HG03342 (cell line): Measurements from ENCODE around the gene ARMC8.

Experiments used
- ATAC-seq: cut with Tn5 transposase; IDR thresholded peaks from one replicate; pipeline ENCODE4 v1.9.1; 2021; ENCODE audit warnings: mild to moderate bottlenecking, moderate library complexity; ENCODE audit not compliant: unreplicated experiment

ARMC8 gene

GRCh38 chr3:138197058-138197457 lies 10.0 kb downstream of the ARMC8 start:
- no peak for ATAC-seq

GRCh38 chr3:138197524-138197923 lies 10.4 kb downstream of the ARMC8 start:
- no peak for ATAC-seq

- ATAC-seq, result peak; percentile 48
These were observed 12.8 kb downstream of the ARMC8 start for GRCh38 chr3:138199851-138200250.

DNA sequence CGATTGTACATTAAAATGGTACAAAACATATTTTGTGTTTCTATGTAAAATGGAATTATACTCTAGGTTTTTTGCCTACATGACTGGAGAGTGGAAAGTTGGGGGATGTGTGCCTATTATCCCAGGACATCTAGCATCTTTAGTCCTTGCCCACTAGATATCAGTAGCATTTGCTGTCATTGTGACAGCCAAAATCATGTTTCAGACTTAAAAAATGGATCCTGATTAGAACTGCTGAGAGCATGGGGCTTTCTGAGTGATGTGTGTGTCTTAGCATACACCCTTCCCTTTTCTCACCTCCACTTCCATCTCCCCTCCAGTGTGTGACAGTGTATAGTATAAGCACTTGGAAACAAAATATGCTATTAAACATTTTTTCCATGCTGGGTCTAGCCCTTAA lies 13.3 kb downstream of the ARMC8 start:
- no peak for ATAC-seq

DNA sequence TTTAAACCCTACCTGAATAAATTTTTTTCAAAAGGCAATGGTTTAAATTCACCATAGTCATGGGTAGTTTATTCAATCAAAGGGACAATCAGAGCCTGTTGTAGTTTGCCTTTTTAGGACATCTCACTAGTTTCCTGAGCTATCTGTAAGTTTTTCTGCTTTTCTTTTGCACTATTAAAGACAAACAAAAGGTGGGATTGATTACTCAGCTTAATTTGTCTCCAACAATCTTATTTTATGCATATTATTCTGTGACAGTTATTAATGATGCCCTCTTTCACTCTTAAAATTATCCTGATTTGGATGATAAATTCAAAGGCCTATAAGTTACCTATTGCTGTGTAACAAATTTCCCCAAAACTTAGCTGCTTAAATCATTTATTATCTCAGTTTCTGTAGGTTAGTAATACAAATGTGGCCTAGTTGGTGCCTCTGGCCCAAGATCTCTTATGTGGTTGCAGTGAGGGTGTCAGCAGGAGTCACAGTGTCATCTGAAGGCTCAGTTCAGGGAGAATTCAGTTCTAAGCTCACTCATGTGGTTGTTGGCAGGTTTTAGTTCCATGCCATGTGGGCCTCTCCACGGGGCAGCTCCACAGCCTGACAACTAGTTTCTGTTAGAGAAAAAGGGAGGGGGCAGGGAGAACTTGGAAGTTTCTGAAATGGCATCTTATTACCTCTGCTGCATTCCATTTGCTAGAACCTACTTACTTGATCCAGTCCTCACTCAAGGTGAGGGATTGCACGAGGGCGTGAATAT lies 16.0 kb downstream of the ARMC8 start:
- no peak for ATAC-seq

DNA sequence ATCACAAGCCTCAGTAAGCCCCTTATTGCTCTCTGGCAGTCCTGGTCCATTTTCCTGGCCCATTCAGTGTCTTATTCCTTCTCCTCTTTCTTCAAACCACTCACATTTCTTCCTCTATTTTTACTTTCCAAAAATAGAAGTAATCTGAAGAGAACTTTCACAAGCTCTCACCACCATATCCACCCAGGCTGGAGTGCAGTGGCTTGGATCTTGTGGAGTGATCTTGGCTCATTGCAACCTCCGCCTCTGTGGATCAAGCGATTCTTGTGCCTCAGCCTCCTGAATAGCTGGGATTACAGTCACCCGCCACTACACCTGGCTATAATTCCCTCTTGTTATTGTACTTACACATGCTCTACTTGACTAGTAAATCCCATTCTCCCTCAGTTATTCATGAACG lies 16.8 kb downstream of the ARMC8 start:
- no peak for ATAC-seq

DNA sequence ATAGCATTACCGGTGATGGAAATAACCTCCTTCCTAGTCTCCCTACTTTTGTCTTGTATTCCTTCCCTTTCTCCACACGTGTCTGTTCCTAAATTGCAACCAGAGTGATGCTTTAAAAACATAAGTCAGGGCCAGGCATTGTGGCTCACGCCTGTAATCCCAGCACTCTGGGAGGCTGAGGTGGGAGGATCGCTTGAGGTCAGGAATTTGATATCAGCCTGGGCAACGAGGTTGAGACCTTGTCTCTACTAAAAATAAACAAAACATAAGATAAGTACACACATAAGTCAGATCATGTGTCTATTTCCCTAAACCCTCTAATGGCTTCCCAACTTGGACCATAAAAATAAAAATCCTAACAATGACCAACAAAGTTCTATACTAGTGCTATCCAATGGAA lies 18.4 kb downstream of the ARMC8 start:
- no peak for ATAC-seq

GRCh38 chr3:138206196-138206595 lies 19.1 kb downstream of the ARMC8 start:
- no peak for ATAC-seq

GRCh38 chr3:138210528-138210927 lies 23.4 kb downstream of the ARMC8 start:
- ATAC-seq, result no peak

DNA sequence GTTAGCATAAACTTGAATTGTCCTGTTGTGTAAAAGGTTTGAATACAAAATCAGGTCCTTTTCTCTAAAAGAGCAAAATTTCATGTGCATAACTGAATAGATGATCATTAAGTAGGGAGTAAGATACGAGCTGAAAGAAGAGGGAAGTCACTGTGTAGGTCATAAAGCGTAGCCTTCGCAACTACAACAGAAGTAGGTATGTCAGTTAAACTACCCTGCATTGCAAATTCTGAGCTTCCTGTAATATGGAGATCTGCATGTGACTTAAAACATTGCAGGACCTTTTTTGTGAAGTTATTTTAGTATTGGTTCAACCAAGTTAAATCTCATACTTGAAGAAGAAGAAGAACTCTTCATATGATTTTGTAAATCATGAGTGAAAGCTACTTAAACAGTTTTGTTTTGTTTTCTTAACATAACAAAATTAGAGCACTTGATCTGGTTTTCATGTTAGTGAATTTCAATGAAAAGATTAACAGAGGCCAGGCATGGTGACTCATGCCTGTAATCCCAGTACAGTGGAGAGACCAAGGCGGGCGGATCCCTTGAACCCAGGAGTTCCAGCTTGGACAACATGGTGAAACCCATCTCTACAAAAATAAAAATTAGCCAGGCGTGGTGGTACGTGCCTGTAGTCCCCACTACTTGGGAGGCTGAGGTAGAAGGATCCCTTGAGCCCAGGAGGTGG lies 26.4 kb downstream of the ARMC8 start:
- ATAC-seq, result no peak

DNA sequence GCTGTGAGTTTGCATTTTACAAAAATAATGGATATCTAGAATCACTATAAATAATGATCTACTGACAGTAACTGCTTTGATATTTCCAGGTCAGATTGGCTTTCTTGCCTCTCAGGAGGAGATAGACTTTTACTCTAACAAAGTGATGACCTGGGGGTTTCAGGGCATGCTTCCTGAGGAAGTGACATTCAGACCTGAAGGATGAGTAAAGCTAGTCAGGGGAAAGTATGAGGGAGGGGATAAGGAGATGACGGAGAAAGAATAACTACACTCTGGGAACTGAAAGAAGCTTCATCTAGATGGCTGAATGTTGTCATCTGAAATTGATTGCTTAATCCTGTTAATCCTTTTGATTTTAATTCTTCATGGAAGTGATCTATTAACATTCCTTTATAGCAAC lies 32.2 kb downstream of the ARMC8 start:
- ATAC-seq, result no peak

DNA sequence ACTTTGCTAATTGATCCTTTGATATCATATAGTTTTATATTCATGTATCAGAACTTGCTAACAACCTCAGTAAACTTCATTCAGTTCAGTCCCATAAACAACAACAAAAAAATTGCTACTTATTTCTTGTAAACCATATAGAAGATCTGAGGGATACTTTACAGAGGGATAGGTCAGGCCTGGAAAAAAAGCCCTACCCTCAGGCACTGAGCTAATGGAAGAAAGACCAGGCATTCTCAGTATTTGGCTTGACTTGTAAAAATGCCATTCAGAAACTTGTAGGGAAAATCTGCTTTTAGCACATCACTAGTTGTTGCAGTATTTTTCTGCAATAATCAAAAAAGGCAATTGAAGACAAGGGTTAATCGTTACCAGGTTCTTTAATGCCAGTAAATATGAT lies 33.1 kb downstream of the ARMC8 start:
- no peak for ATAC-seq

- ATAC-seq, result no peak
These were observed 33.7 kb downstream of the ARMC8 start for GRCh38 chr3:138220788-138221187.

GRCh38 chr3:138222131-138222941 lies 35.2 kb downstream of the ARMC8 start:
- no peak for ATAC-seq

DNA sequence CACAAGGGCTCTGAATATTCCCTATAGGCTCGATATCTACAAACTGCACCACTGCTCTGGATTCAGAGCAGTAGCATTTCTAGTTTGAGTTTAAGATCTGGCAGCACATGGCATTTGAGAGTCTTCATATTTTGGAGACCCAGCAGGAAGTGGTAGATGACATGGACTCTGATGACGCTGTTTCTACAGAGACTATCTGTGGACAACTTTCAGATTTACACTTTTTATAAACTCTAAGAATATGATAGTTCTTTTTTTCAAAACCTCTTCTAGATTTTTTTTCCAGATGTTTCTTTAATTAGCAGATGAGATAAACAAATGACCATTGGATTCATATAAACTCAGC lies 35.8 kb downstream of the ARMC8 start:
- no peak for ATAC-seq

DNA sequence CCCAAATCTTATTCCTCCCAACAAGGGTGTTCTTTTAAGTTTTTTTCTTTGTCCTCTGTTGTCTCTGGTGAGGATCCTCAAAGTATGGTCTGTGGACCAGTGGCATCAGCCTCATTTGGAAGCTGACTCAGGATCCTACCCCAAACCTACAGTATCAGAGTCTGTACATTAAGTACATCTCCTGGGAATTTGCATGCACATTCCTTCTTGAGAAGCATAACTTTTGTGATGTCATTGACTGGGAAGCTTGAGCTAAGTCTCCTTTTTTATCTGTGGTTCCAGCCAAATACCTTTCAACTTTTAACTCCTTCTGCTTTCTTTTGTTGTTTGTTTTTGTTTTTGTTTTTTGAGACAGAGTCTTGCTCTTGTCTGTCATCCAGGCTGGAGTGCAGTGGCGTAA lies 40.5 kb downstream of the ARMC8 start:
- no peak for ATAC-seq

DNA sequence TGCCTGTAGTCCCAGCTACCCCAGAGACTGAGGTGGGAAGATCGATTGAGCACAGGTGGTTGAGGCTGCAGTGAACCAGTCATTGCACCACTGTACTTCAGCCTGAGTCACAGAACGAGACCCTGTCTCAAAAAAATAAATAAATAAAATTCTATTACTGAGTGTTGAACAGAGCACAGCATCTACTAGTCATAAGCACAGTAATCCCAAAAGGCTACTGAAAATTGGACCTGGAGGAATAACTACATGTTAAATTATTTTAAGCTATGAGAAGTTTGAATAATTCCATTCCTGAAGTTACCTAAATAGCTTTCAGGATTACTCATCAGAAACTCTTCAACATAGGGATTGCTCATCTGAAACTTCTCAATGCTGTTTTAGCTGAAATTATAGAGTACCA lies 43.4 kb downstream of the ARMC8 start:
- ATAC-seq, result no peak

DNA sequence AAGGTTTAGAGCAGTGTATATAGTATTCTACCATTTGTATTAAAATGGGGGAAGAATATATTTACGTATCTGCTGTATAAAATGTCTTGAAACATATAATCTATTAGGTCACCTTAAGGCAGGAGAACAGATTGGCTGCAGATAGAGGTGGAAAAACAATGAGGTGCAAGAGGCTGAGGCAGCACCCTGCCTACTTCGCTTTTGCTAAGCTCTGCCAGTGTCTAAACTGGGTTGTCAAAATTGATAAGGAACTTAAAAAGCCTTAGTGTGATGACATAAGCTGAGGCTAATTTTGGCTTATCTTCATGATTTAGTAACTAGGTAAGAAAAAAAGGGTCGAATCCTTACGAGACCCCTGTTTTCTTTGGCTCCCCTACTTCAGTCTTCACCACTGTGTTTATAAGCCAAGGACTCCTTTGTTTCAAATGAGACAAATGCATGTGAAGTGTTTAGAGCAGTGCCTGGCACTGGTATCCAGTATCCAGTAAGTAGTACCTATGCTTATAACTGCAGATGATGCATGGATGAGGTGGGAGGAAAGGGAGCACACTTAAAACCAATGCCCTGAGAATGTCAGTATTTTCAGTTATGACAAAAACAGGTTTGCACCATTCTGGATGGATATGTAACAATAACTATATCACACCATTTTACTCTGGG lies 45.7 kb downstream of the ARMC8 start:
- no peak for ATAC-seq

GRCh38 chr3:138234401-138235179 lies 47.5 kb downstream of the ARMC8 start:
- ATAC-seq, result no peak

GRCh38 chr3:138238711-138239110 lies 51.6 kb downstream of the ARMC8 start:
- no peak for ATAC-seq

DNA sequence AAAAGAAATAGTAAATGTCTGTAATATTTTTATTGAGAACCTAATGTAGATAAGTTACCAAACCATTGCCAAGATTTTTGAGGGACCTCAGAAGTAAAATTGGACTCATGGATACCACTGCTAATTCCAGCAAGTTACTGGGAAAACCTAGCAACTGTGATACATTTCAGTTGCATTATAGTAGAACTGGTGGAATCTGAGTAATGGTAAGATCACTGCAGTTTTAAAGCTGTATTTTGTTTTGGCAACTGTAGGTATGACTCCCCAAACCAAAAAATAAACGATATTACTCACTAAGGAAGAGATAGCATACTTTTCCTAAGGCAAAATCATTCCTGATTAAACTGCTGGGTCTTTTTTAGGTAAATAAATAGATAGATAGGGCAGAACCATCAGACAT lies 54.0 kb downstream of the ARMC8 start:
- ATAC-seq, result no peak
